Epithelial cell of esophagus (primary cell): ENCODE results near the gene C1QTNF6.

Experiments
- DNase-seq: peaks from one replicate; pipeline ENCODE4 v3.0.0; 2010; ENCODE audit warnings: low read depth
- H3K4me3 ChIP-seq: 2 replicates; pipeline ENCODE4 v1.5.1; 2011; ENCODE audit warnings: mild to moderate bottlenecking, low read length, control low read depth
- CTCF ChIP-seq: IDR thresholded peaks from 2 replicates; pipeline ENCODE4 v1.5.1; 2011; ENCODE audit warnings: low read depth, mild to moderate bottlenecking, low read length, control low read depth, inconsistent platforms; ENCODE audit not compliant: insufficient read depth; ENCODE audit errors: missing control alignments

C1QTNF6 gene

GRCh38 chr22:37135023-37135422 is 53.0 kb downstream of the C1QTNF6 start:
- DNase-seq, result no peak
- H3K4me3 ChIP-seq, result no peak overlapping the region
- TF ChIP-seq CTCF, result no peak

- no peak overlapping the region for H3K4me3 ChIP-seq
- TF ChIP-seq CTCF, result no peak
- DNase-seq, result no peak
These were observed 54.6 kb downstream of the C1QTNF6 start for GRCh38 chr22:37133304-37134018.

DNA sequence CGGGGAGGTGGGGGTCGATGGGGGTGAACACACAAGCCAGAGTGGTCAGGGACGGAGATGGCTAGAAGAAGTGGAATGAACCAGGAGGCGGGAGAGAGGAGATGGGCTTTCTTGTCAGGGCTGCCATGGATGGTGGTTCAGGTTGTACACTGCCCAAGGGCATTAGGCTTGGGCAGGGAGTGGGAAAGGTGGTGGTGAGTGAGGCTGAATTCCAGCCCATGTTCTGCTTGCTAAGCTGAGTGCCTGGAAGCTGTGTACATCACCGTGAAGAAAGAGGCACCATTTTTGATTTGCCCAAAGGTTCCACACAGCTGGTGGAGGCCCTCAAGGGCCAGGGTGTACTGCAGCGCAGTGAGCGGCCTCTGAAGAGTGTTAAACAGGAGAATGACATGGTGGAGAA is 55.3 kb downstream of the C1QTNF6 start:
- H3K4me3 ChIP-seq, result no peak overlapping the region
- DNase-seq, result no peak
- TF ChIP-seq CTCF, result no peak
